Measurements from ENCODE around the gene CITED2. TPM values are rescaled to one million over a fixed set of nuclear protein-coding genes. Genes with fewer than 3 reads are reported as not detected.

Gene CITED2
- total RNA-seq, 1 donor from 2014 or later: 449 TPM

- Histone ChIP-seq H3K9ac (ENCODE audit: low read length) (no peak overlapping the region), H3K36me3 (ENCODE audit: insufficient read depth, low read length) (no peaks in the 10 kb centered on the region), H3K4me3 (ENCODE audit: insufficient read depth, low read depth, low read length) (no peak overlapping the region), H3K9me3 (ENCODE audit: insufficient read depth, low read depth, low read length) (no peaks in the 10 kb centered on the region), H3K4me2 (ENCODE audit: low read length) (no peak overlapping the region), H4K20me1 (ENCODE audit: insufficient read depth, low read length) (no peaks in the 10 kb centered on the region), H3K27me3 (ENCODE audit: insufficient read depth, low read length) (no peaks in the 10 kb centered on the region), H3K79me2 (ENCODE audit: insufficient read depth, low read length) (no peaks in the 10 kb centered on the region), H3K27ac (ENCODE audit: low read depth, low read length) (no peak overlapping the region), H3K4me1 (ENCODE audit: insufficient read depth, low read length) (no peaks in the 10 kb centered on the region), H2AFZ (ENCODE audit: low read depth, low read length) (no peak overlapping the region)
- Mint-ChIP-seq H3K4me1 (ENCODE audit: low read depth, unreplicated experiment) (peaks cover 2% of the 10 kb centered on the region), H3K27me3 (ENCODE audit: low read depth, unreplicated experiment) (no peaks in the 10 kb centered on the region), H3K36me3 (ENCODE audit: low read depth, unreplicated experiment) (no peaks in the 10 kb centered on the region), H3K27ac (ENCODE audit: unreplicated experiment) (no peak overlapping the region), H3K4me3 (ENCODE audit: unreplicated experiment) (no peak overlapping the region), H3K9me3 (ENCODE audit: unreplicated experiment) (no peaks in the 10 kb centered on the region)
- DNase-seq (ENCODE audit: low read depth) (no peak), FAIRE-seq (no peak)
- TF ChIP-seq EZH2 (IDR thresholded peaks at IDR 0.05; ENCODE audit: insufficient read depth, low read length) (no peak), CTCF (IDR thresholded peaks at IDR 0.05; ENCODE audit: insufficient read depth, low read depth, low read length) (no peak)
These were observed 13.2 kb downstream of the CITED2 start for GRCh38 chr6:139361211-139361610.

GRCh38 chr6:139356924-139357323 lies 17.5 kb downstream of the CITED2 start:
- no peak for TF ChIP-seq CTCF (IDR thresholded peaks at IDR 0.05; ENCODE audit: insufficient read depth, low read depth, low read length)
- no peak for TF ChIP-seq EZH2 (IDR thresholded peaks at IDR 0.05; ENCODE audit: insufficient read depth, low read length)
- no peak overlapping the region for H3K27ac ChIP-seq (ENCODE audit: low read depth, low read length)
- no peaks in the 10 kb centered on the region for H3K27me3 Mint-ChIP-seq (ENCODE audit: low read depth, unreplicated experiment)
- H3K4me3 Mint-ChIP-seq (ENCODE audit: unreplicated experiment): no peak overlapping the region
- FAIRE-seq: no peak
- H3K9ac ChIP-seq (ENCODE audit: low read length): no peak overlapping the region
- H3K9me3 ChIP-seq (ENCODE audit: insufficient read depth, low read depth, low read length): no peaks in the 10 kb centered on the region
- H3K4me2 ChIP-seq (ENCODE audit: low read length): no peak overlapping the region
- H3K79me2 ChIP-seq (ENCODE audit: insufficient read depth, low read length): no peaks in the 10 kb centered on the region
- no peaks in the 10 kb centered on the region for H3K4me1 ChIP-seq (ENCODE audit: insufficient read depth, low read length)
- H3K27me3 ChIP-seq (ENCODE audit: insufficient read depth, low read length): no peaks in the 10 kb centered on the region
- no peak overlapping the region for H3K4me3 ChIP-seq (ENCODE audit: insufficient read depth, low read depth, low read length)
- DNase-seq (ENCODE audit: low read depth): no peak
- no peak overlapping the region for H3K27ac Mint-ChIP-seq (ENCODE audit: unreplicated experiment)
- no peaks in the 10 kb centered on the region for H3K36me3 ChIP-seq (ENCODE audit: insufficient read depth, low read length)
- H4K20me1 ChIP-seq (ENCODE audit: insufficient read depth, low read length): no peaks in the 10 kb centered on the region
- H2AFZ ChIP-seq (ENCODE audit: low read depth, low read length): no peak overlapping the region
- H3K4me1 Mint-ChIP-seq (ENCODE audit: low read depth, unreplicated experiment): no peaks in the 10 kb centered on the region
- H3K9me3 Mint-ChIP-seq (ENCODE audit: unreplicated experiment): no peaks in the 10 kb centered on the region
- H3K36me3 Mint-ChIP-seq (ENCODE audit: low read depth, unreplicated experiment): no peaks in the 10 kb centered on the region

GRCh38 chr6:139355777-139356445 lies 18.5 kb downstream of the CITED2 start:
- Mint-ChIP-seq H3K36me3 (ENCODE audit: low read depth, unreplicated experiment) (no peaks in the 10 kb centered on the region), H3K27me3 (ENCODE audit: low read depth, unreplicated experiment) (no peaks in the 10 kb centered on the region), H3K27ac (ENCODE audit: unreplicated experiment) (no peak overlapping the region), H3K4me1 (ENCODE audit: low read depth, unreplicated experiment) (no peaks in the 10 kb centered on the region), H3K9me3 (ENCODE audit: unreplicated experiment) (no peaks in the 10 kb centered on the region), H3K4me3 (ENCODE audit: unreplicated experiment) (no peak overlapping the region)
- Histone ChIP-seq H3K4me2 (ENCODE audit: low read length) (no peak overlapping the region), H3K27me3 (ENCODE audit: insufficient read depth, low read length) (no peaks in the 10 kb centered on the region), H3K9ac (ENCODE audit: low read length) (no peak overlapping the region), H3K4me3 (ENCODE audit: insufficient read depth, low read depth, low read length) (no peak overlapping the region), H2AFZ (ENCODE audit: low read depth, low read length) (no peak overlapping the region), H3K27ac (ENCODE audit: low read depth, low read length) (no peak overlapping the region), H3K4me1 (ENCODE audit: insufficient read depth, low read length) (no peaks in the 10 kb centered on the region), H4K20me1 (ENCODE audit: insufficient read depth, low read length) (no peaks in the 10 kb centered on the region), H3K9me3 (ENCODE audit: insufficient read depth, low read depth, low read length) (no peaks in the 10 kb centered on the region), H3K36me3 (ENCODE audit: insufficient read depth, low read length) (no peaks in the 10 kb centered on the region), H3K79me2 (ENCODE audit: insufficient read depth, low read length) (no peaks in the 10 kb centered on the region)
- TF ChIP-seq CTCF (IDR thresholded peaks at IDR 0.05; ENCODE audit: insufficient read depth, low read depth, low read length) (no peak), EZH2 (IDR thresholded peaks at IDR 0.05; ENCODE audit: insufficient read depth, low read length) (no peak)
- FAIRE-seq (no peak), DNase-seq (ENCODE audit: low read depth) (no peak)
